K562 (cell line): ENCODE data around the gene PPP4R3A. TPM values are rescaled to one million over a fixed set of nuclear protein-coding genes. Genes with fewer than 3 reads are reported as not detected.

Experiments used
- ATAC-seq: fragments of 200-7000 bp; cut with Tn5 transposase; 3 replicates; pipeline ENCODE4 v1.9.1; 2020; ENCODE audit warnings: moderate library complexity
- BruUV-seq: library from RNA; stranded (reverse); fragments of 400-500 nt; replicated peaks from 2 replicates; lab custom pipeline; 2021; lab: Mats Ljungman, UMichigan
- CTCF ChIA-PET: fragments of 300-600 bp; formaldehyde crosslinking; extraction: SDS; loops from one replicate; lab custom pipeline; 2021; ENCODE audit warnings: low intra/inter-chr PET ratio; lab: Yijun Ruan, JAX
- POLR2A ChIA-PET: fragments of 300-600, 350-650 bp; sonication (Branson Sonifier 250); formaldehyde crosslinking; extraction: SDS; loops from one replicate; lab custom pipeline; 2021; ENCODE audit warnings: antibody characterized with exemption, inconsistent platforms; lab: Yijun Ruan, JAX
- DNase-seq, 4 experiments: peaks; one replicate each; pipeline versions ENCODE4 v3.0.0 to v3.0.0-alpha.2; 2011 to 2018; ENCODE audit warnings: low spot score in 3 of 4, mixed read lengths in 3 of 4; ENCODE audit errors: extremely low read depth in 1 of 4
- FAIRE-seq: peaks from 2 replicates; lab custom pipeline; 2011; peaks lifted over from hg19 to GRCh38; lab: Jason Lieb, UNC
- H2AFZ ChIP-seq: 2 replicates; pipeline ENCODE4 v1.6.0; 2011; ENCODE audit warnings: low read depth, low read length, control low read depth, inconsistent platforms
- H3K27ac ChIP-seq: fragments of 200-600 bp; 3 replicates; pipeline ENCODE4 v1.8.0; 2011; ENCODE audit warnings: low read depth, mild to moderate bottlenecking, control low read depth, inconsistent platforms, low read length, moderate library complexity, mixed read lengths; ENCODE audit errors: extremely low read depth
- H3K27me3 ChIP-seq, 2 experiments: fragments of 300-600 bp in 1 of 2; 2 replicates in 1 of 2; 3 replicates in 1 of 2; pipeline versions ENCODE4 v1.6.0 to v1.8.0; 2011; ENCODE audit warnings: inconsistent platforms in 2 of 2, low read length in 2 of 2, mild to moderate bottlenecking in 1 of 2, mixed read lengths in 1 of 2, moderate library complexity in 1 of 2; ENCODE audit not compliant: control insufficient read depth in 2 of 2, insufficient read depth in 2 of 2
- H3K36me3 ChIP-seq: fragments of 300-600 bp; 3 replicates; pipeline ENCODE4 v1.8.0; 2011; ENCODE audit warnings: mild to moderate bottlenecking, low read length, inconsistent platforms; ENCODE audit not compliant: control insufficient read depth, insufficient read depth
- H3K4me1 ChIP-seq, 2 experiments: fragments of 200-600 bp in 1 of 2; replicated peaks in 1 of 2; 2 replicates in 1 of 2; 3 replicates in 1 of 2; pipeline versions ENCODE4 v1.5.1 to v1.8.0; 2011; ENCODE audit warnings: inconsistent platforms in 2 of 2, low read length in 2 of 2, mild to moderate bottlenecking in 1 of 2, mixed read lengths in 1 of 2, moderate library complexity in 1 of 2; ENCODE audit not compliant: control insufficient read depth in 2 of 2, insufficient read depth in 2 of 2
- H3K4me2 ChIP-seq: 2 replicates; pipeline ENCODE4 v1.6.1; 2011; ENCODE audit warnings: low read length, control low read depth, inconsistent platforms, mixed read lengths; ENCODE audit not compliant: insufficient read depth
- H3K4me3 ChIP-seq: fragments of 200-600 bp; sonication (generic), shearing (Covaris generic); 2 replicates; pipeline ENCODE4 v1.5.1; 2016; ENCODE audit warnings: control low read depth, inconsistent platforms
- H3K79me2 ChIP-seq: fragments of 200-600 bp; 3 replicates; pipeline ENCODE4 v1.8.0; 2011; ENCODE audit warnings: low read length, inconsistent platforms; ENCODE audit not compliant: control insufficient read depth, insufficient read depth
- H3K9ac ChIP-seq, 2 experiments: 2 replicates each; pipeline versions ENCODE4 v1.6.0 to v1.6.1; 2011; ENCODE audit warnings: low read depth in 2 of 2, low read length in 2 of 2, control low read depth in 1 of 2, inconsistent platforms in 1 of 2, mild to moderate bottlenecking in 1 of 2, mixed read lengths in 1 of 2; ENCODE audit not compliant: insufficient read depth in 1 of 2
- H3K9me1 ChIP-seq: one replicate; pipeline ENCODE4 v1.6.0; 2011; ENCODE audit warnings: inconsistent platforms, mild to moderate bottlenecking, low read length, moderate library complexity; ENCODE audit not compliant: control insufficient read depth, insufficient read depth
- H3K9me3 ChIP-seq: replicated peaks from 2 replicates; pipeline ENCODE4 v1.5.1; 2011; ENCODE audit warnings: low read depth, low read length, inconsistent platforms; ENCODE audit not compliant: control insufficient read depth, insufficient read depth
- H4K20me1 ChIP-seq: replicated peaks from 2 replicates; pipeline ENCODE4 v1.6.1; 2011; ENCODE audit warnings: low read length, inconsistent platforms, mixed read lengths; ENCODE audit not compliant: control insufficient read depth, insufficient read depth
- CC2D1A ChIP-seq: fragments of 450-650 bp; IDR thresholded peaks from 2 replicates; pipeline ENCODE4 v1.6.1; 2017; ENCODE audit warnings: mild to moderate bottlenecking
- GABPB2 ChIP-seq: fragments of 250-450 bp; sonication (Bioruptor Pico); conservative IDR thresholded peaks from 2 replicates; pipeline ENCODE4 v1.5.1; 2021; ENCODE audit warnings: mild to moderate bottlenecking
- GTF2A2 ChIP-seq: IDR thresholded peaks from 2 replicates; pipeline ENCODE4 v1.6.1; 2016; ENCODE audit warnings: mild to moderate bottlenecking, missing genetic modification characterization, missing compliant biosample characterization
- HNRNPK ChIP-seq: fragments of 200-400 bp; formaldehyde crosslinking; IDR thresholded peaks from one replicate; pipeline ENCODE4 v1.6.1; 2018; ENCODE audit warnings: mild to moderate bottlenecking, low read depth, low read length; ENCODE audit not compliant: poor library complexity, severe bottlenecking
- JUNB ChIP-seq: fragments of 450-650 bp; formaldehyde crosslinking; conservative IDR thresholded peaks from 2 replicates; pipeline ENCODE4 v1.4.0; 2020; ENCODE audit warnings: mild to moderate bottlenecking
- NFXL1 ChIP-seq: fragments of 450-650 bp; formaldehyde crosslinking; IDR thresholded peaks from 2 replicates; pipeline ENCODE4 v1.4.0; 2021; ENCODE audit warnings: mild to moderate bottlenecking
- POLR2B ChIP-seq: fragments of 450-650 bp; IDR thresholded peaks from 2 replicates; pipeline ENCODE4 v1.6.1; 2018; ENCODE audit warnings: low read depth; ENCODE audit not compliant: partially characterized antibody
- PURB ChIP-seq: sonication (generic); formaldehyde crosslinking; IDR thresholded peaks from 2 replicates; pipeline ENCODE4 v1.9.0; 2021; ENCODE audit warnings: low read depth, mild to moderate bottlenecking, missing genetic modification reagents
- YBX1 ChIP-seq: fragments of 450-650 bp; IDR thresholded peaks from 2 replicates; pipeline ENCODE4 v1.7.1; 2016; ENCODE audit warnings: mild to moderate bottlenecking
- ZBTB40 ChIP-seq, 2 experiments: fragments of 450-650 bp in 1 of 2; sonication (generic) in 1 of 2; formaldehyde crosslinking in 1 of 2; IDR thresholded peaks; 2 replicates each; pipeline versions ENCODE4 v1.7.1 to v1.9.0; 2016 to 2022; ENCODE audit warnings: inconsistent platforms in 1 of 2, mild to moderate bottlenecking in 1 of 2, missing genetic modification reagents in 1 of 2
- WGBS: fragments of 100-300 bp; shearing (Covaris generic); methylation state at CpG from one replicate; pipeline ENCODE4 v1.1.6; 2016; ENCODE audit warnings: low coverage, mixed read lengths; ENCODE audit not compliant: insufficient coverage; ENCODE audit errors: missing lambda C conversion rate; 5-methylcytosine and 5-hydroxymethylcytosine counted together
- in situ Hi-C: fragments of 300-500 bp; cut with MboI; formaldehyde crosslinking; loops from 4 replicates; pipeline ENCODE4 v1.15.0; 2018; ENCODE audit warnings: inconsistent platforms, mixed read lengths
- intact Hi-C: fragments of 100-400 bp; cut with micrococcal nuclease; formaldehyde crosslinking; loops from 2 replicates; pipeline ENCODE4 v1.14.2; 2022
- polyA plus RNA-seq, 8 experiments: library from polyadenylated mRNA; depleted of rRNA in 4 of 8; stranded (reverse) in 5 of 8; unstranded in 3 of 8; fragments of >200 nt; fragmentation: Nextera tagmentation in 2 of 8; fragmentation: Illumina TruSeq in 1 of 8; extraction: Ambion mirVana in 2 of 8; extraction: Trizol in 1 of 8; gene quantifications; 2 replicates each; pipeline versions ENCODE4 v1.2.1 to v1.2.3, GENCODE V29; 2011 to 2014; ENCODE audit warnings: inconsistent platforms in 1 of 8, missing spikeins in 1 of 8
- total RNA-seq, 7 experiments: library from RNA; depleted of rRNA in 6 of 7; stranded (reverse); fragments of >200 nt in 6 of 7; fragmentation: Illumina TruSeq in 2 of 7; extraction: Trizol in 2 of 7; gene quantifications; 2 replicates each; pipeline versions ENCODE4 v1.2.1 to v1.2.3, GENCODE V29; 2011 to 2021; ENCODE audit warnings: low replicate concordance in 1 of 7
- TF ChIP-seq, protein P1 (sequence below): fragments of 450-650 bp; IDR thresholded peaks from 2 replicates; pipeline ENCODE4 v1.6.1; 2016; ENCODE audit warnings: borderline replicate concordance
- TF ChIP-seq, protein P2 (sequence below): sonication (generic); formaldehyde crosslinking; IDR thresholded peaks from 2 replicates; pipeline ENCODE4 v1.8.0; 2022; ENCODE audit warnings: missing genetic modification reagents, mild to moderate bottlenecking, borderline replicate concordance

Gene PPP4R3A
- total and polyA plus RNA-seq, 9 of the 15 experiments (the other 6 are each of a cell fraction or from before 2014, with no cell fraction given) = 9.5 to 54.9 (median 44.9) TPM

DNA sequence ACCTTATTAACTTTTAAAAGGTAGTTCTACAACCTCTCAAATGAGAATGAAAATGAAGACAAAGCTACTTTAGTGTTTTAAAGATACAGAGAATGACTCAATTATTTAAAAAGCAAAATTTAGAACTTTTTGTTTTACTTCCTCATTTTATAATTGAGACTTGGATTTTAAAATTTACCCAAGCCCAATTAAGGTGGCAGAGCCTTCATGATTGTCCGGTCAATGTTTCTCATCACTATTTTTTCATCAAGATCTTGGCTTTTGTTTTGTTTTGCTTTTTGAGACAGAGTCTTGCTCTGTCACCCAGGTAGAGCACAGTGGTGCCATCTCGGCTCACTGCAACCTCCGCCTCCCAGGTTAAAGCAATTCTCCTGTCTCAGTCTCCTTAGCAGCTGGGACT lies 32.7 kb downstream of the PPP4R3A start:
- 93% methylated on average over 3 of the region's 3 CpGs for WGBS
- no peak overlapping the region for H2AFZ ChIP-seq
- H3K9me1 ChIP-seq = no peaks in the 10 kb centered on the region
- BruUV-seq = no TSS peak
- FAIRE-seq (no peak), ATAC-seq (no peak), DNase-seq (no peak)
- no peak overlapping the region for H3K27ac ChIP-seq
- intact Hi-C loops = no loop called here
- H3K9me3 ChIP-seq = no peaks in the 10 kb centered on the region
- H3K4me2 ChIP-seq = no peak overlapping the region
- in situ Hi-C loops = no loop called here
- H3K4me3 ChIP-seq = no peak overlapping the region
- no peaks in the 10 kb centered on the region for H3K4me1 ChIP-seq
- H3K27me3 ChIP-seq = no peaks in the 10 kb centered on the region
- no peaks in the 10 kb centered on the region for H4K20me1 ChIP-seq
- POLR2A ChIA-PET = no interaction called here
- H3K36me3 ChIP-seq = peaks cover 93% of the 10 kb centered on the region
- no peak overlapping the region; a peak in 1 of 4 replicates for H3K9ac ChIP-seq
- CTCF ChIA-PET = no interaction called here
- peaks cover 44% of the 10 kb centered on the region for H3K79me2 ChIP-seq
- TF ChIP-seq POLR2B (no peak), NFXL1 (CRISPR knock-in tag) (no peak), JUNB (CRISPR knock-in tag) (no peak), ZBTB40 (IDR thresholded peaks at IDR 0.05) (no peak), ZBTB40 (CRISPR knock-in tag; IDR thresholded peaks at IDR 0.05) (no peak), HNRNPK (no peak), PURB (CRISPR knock-in tag) (no peak), CC2D1A (no peak), YBX1 (no peak), GABPB2 (CRISPR knock-in tag) (no peak), GTF2A2 (tag) (no peak)
- TF ChIP-seq, protein P1, sequence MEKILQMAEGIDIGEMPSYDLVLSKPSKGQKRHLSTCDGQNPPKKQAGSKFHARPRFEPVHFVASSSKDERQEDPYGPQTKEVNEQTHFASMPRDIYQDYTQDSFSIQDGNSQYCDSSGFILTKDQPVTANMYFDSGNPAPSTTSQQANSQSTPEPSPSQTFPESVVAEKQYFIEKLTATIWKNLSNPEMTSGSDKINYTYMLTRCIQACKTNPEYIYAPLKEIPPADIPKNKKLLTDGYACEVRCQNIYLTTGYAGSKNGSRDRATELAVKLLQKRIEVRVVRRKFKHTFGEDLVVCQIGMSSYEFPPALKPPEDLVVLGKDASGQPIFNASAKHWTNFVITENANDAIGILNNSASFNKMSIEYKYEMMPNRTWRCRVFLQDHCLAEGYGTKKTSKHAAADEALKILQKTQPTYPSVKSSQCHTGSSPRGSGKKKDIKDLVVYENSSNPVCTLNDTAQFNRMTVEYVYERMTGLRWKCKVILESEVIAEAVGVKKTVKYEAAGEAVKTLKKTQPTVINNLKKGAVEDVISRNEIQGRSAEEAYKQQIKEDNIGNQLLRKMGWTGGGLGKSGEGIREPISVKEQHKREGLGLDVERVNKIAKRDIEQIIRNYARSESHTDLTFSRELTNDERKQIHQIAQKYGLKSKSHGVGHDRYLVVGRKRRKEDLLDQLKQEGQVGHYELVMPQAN = no peak
- TF ChIP-seq, protein P2, sequence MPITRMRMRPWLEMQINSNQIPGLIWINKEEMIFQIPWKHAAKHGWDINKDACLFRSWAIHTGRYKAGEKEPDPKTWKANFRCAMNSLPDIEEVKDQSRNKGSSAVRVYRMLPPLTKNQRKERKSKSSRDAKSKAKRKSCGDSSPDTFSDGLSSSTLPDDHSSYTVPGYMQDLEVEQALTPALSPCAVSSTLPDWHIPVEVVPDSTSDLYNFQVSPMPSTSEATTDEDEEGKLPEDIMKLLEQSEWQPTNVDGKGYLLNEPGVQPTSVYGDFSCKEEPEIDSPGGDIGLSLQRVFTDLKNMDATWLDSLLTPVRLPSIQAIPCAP (CRISPR knock-in tag) = no peak
